Placental pericyte (primary cell): ENCODE data around the gene TXLNG. TPM values are rescaled to one million over a fixed set of nuclear protein-coding genes. Genes with fewer than 3 reads are reported as not detected.

Experiments
- small RNA-seq: library from RNA; depleted of rRNA; stranded (forward); fragments of <200 nt; gene quantifications from one replicate; pipeline ENCODE3, GENCODE V24; 2012; ENCODE audit warnings: low replicate concordance
- total RNA-seq: library from RNA; depleted of rRNA; stranded (reverse); fragments of >200 nt; gene quantifications from 2 replicates; pipeline ENCODE4 v1.2.3, GENCODE V29; 2012

TXLNG gene
- total RNA-seq: 8.6 and 14.2 TPM in 2 replicates

DNA sequence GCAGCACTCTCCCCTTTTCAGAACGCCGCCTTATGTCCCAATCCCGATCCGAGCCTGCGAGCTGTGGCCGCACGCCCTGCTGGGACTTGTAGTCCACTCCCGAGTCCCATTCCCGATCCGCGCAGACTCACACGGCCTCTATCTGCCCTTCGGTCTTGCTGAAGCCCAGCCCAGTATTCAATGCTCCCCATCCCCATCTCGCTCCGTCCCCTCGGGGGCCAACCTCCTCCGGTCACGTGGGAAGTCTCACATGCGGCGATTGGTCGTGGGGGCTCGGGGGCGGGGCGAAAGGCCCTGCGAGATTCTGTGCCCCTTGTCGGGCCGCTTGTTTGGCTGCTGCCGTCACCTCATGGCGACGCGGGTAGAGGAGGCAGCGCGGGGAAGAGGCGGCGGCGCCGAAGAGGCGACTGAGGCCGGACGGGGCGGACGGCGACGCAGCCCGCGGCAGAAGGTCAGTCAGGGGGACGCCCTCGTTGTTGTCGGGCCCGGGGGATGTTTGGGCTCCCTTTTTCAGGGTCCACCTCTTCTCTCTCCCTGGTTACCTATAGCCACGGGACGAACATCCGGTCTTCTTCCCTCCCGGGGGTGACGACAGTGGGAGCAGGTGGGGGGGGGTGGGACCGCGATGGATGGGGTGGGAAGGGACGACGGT, at the start of gene TXLNG:
TSS of gene TXLNG (plus strand) at position 328 of the 652 bp plus-strand sequence. CDS start at position 350, 22 bp downstream.

DNA sequence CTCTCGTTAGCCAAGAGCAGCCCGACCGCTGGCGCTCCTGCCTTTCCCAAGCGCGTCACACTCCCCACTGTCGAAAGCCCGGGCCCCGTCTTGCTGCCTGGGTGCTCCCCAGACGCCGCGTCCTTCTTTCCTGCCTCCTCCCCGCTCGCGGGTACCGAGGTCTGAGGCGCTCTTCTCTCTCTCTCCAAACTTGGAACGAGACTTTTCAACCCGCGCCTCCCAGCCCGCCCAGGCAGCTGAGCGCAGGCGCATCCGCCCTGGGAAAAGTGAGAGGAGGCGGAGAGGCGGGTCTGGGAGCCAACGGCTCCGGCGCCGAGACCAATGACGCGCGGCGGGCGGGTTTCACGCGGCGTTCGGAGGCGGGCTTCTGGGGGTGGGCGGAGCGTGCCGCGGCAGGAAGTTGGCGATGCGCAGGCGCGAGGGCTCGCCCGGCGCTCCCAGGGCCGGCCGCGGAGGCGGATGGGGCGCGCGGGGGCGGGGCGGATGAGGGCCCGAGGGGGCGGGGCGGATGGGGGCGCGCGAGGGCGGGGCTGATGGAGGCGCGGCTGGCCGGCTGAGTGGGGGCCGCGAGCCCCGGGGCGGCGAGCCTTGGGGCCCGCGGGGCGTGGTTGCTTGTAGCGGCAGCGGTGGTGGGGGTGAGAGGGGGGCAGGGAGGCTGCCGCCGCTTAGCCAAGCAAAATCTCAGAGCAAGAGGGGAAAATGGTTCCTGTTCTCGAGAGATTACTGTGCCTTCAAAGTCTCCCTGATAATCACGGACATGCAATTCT, 84.0 kb downstream of the TXLNG start, which contains the start of gene RBBP7:
TSS of gene RBBP7 (minus strand) at position 268 of the 767 bp plus-strand sequence. CDS start 309 bp downstream, outside the sequence.

Small RNA genes within 50 kb of the gene (small RNA-seq; reads per million reads assigned to genes)
- gene RNU4-6P: 0.13 reads per million
- not detected for gene RNU7-56P
- gene RPL12P49: not detected

Other genes with a start within 250 kb of the TXLNG start
- gene S100G, start 136.3 kb upstream of the TXLNG start, total RNA-seq: not detected in 2 replicates
- gene CTPS2, start 73.8 kb upstream of the TXLNG start, total RNA-seq: 5.3 and 13.9 TPM in 2 replicates
- gene SYAP1, start 66.9 kb upstream of the TXLNG start, total RNA-seq: 28.2 and 37.8 TPM in 2 replicates
- gene RBBP7, start 83.9 kb downstream of the TXLNG start, total RNA-seq: 101 and 118 TPM in 2 replicates
- 0.14 and 0.66 TPM in 2 replicates for gene REPS2, start 160.2 kb downstream of the TXLNG start, total RNA-seq